Articular chondrocyte of knee joint (primary cell): Measurements from ENCODE around the gene MCUR1. TPM values are rescaled to one million over a fixed set of nuclear protein-coding genes. Genes with fewer than 3 reads are reported as not detected.

Experiments
- total RNA-seq: library from RNA; depleted of rRNA; stranded (reverse); fragments of >200 nt; gene quantifications from 2 replicates; pipeline ENCODE4 v1.2.3, GENCODE V29; 2012

Gene MCUR1
- total RNA-seq: 11.6 and 16.2 TPM in 2 replicates

GRCh38 chr6:13814176-13814937 lies at the start of gene MCUR1:
TSS of gene MCUR1 (minus strand) at chr6:13814557. CDS start at chr6:13814429, 128 bp downstream.

Other genes starting within 250 kb of the MCUR1 start
- 7.7 and 9.3 TPM in 2 replicates for gene SIRT5, start 240.0 kb downstream of the MCUR1 start, total RNA-seq
- 52.9 and 59.7 TPM in 2 replicates for gene NOL7, start 199.2 kb downstream of the MCUR1 start, total RNA-seq
- gene RANBP9, start 102.7 kb downstream of the MCUR1 start, total RNA-seq: 75.0 and 84.7 TPM in 2 replicates
- 0.13 and 0.65 TPM in 2 replicates for gene RNF182, start 110.4 kb upstream of the MCUR1 start, total RNA-seq